RWPE1 (cell line): ENCODE results near the gene CEP170.

Source experiments
- CTCF ChIA-PET: fragments of 350-600 bp; sonication (Branson Sonifier 250); formaldehyde crosslinking; extraction: SDS; loops from one replicate; lab custom pipeline; 2021; lab: Yijun Ruan, JAX
- POLR2A ChIA-PET: fragments of 400-600 bp; formaldehyde crosslinking; extraction: SDS; loops from one replicate; lab custom pipeline; 2020; ENCODE audit warnings: antibody characterized with exemption; ENCODE audit not compliant: low non-redundant PET; lab: Yijun Ruan, JAX
- DNase-seq: peaks from one replicate; pipeline ENCODE4 v3.0.0; 2012; ENCODE audit warnings: low spot score
- H3K27ac ChIP-seq: fragments of 450-650 bp; 2 replicates; pipeline ENCODE4 v1.5.1; 2017
- CTCF ChIP-seq: fragments of 450-650 bp; conservative IDR thresholded peaks from 2 replicates; pipeline ENCODE4 v1.5.1; 2017; ENCODE audit warnings: low read depth, mild to moderate bottlenecking

Gene CEP170

GRCh38 chr1:243264717-243265116 is 9.6 kb upstream of the CEP170 start:
- POLR2A ChIA-PET, result no interaction called here
- DNase-seq, result no peak
- no peak for TF ChIP-seq CTCF
- CTCF ChIA-PET, result interaction anchor here (0.6 kb wide), 1 partner anchor 145 kb away, joined by 3 read pairs; no protein-coding TSS in a partner anchor
- peak overlapping the region; percentile 66 for H3K27ac ChIP-seq

GRCh38 chr1:243261390-243261789 is 6.3 kb upstream of the CEP170 start:
- ChIA-PET POLR2A (no interaction called here), CTCF (no interaction called here)
- no peak for TF ChIP-seq CTCF
- no peak overlapping the region for H3K27ac ChIP-seq
- DNase-seq, result no peak

- TF ChIP-seq CTCF, result no peak
- H3K27ac ChIP-seq, result no peak overlapping the region
- POLR2A ChIA-PET, result no interaction called here
- CTCF ChIA-PET, result no interaction called here
- no peak for DNase-seq
Measured at GRCh38 chr1:243260221-243260880, 5.3 kb upstream of the CEP170 start.

- ChIA-PET POLR2A (no interaction called here), CTCF (interaction anchor here (0.7 kb wide), 1 partner anchor 49 kb away, joined by 5 read pairs; no protein-coding TSS in a partner anchor)
- H3K27ac ChIP-seq, result no peak overlapping the region
- DNase-seq, result no peak
- no peak for TF ChIP-seq CTCF
Measured at GRCh38 chr1:243258731-243259130, 3.6 kb upstream of the CEP170 start.

GRCh38 chr1:243257189-243257588 is 2.1 kb upstream of the CEP170 start:
- no peak for DNase-seq
- CTCF ChIA-PET, result no interaction called here
- TF ChIP-seq CTCF, result no peak
- POLR2A ChIA-PET, result no interaction called here
- no peak overlapping the region for H3K27ac ChIP-seq

- no peak for TF ChIP-seq CTCF
- CTCF ChIA-PET, result interaction anchor here (0.6 kb wide), 1 partner anchor 190 kb away, joined by 4 read pairs; no protein-coding TSS in a partner anchor
- no peak for DNase-seq
- POLR2A ChIA-PET, result no interaction called here
- H3K27ac ChIP-seq, result peak overlapping the region; percentile 98
Measured at GRCh38 chr1:243256590-243256989, 1.5 kb upstream of the CEP170 start.
